Skin of body (tissue), 2 donors: ENCODE results near the gene AZU1. TPM values are rescaled to one million over a fixed set of nuclear protein-coding genes. Genes with fewer than 3 reads are reported as not detected.
A peak's percentile ranks its signal among the peaks of the same experiment; 100 is the strongest.
"Not testable (repeated sequence)": the region's sequence is repeated elsewhere in the genome, so short reads cannot be mapped to it uniquely, and the experiment has no call there.

Source experiments
- DNase-seq: peaks from one replicate; lab custom pipeline; 2025; lab: John Stamatoyannopoulos, UW
- total RNA-seq: library from RNA; depleted of rRNA; stranded (reverse); fragments of >200 nt; gene quantifications from one replicate; pipeline ENCODE4 v1.2.3, GENCODE V29; 2014

Gene AZU1
- total RNA-seq, 1 donor from 2014 or later = 12.8 TPM

- DNase-seq = no peak
Measured at GRCh38 chr19:827314-827709, 325 bp upstream of the AZU1 start.

GRCh38 chr19:829129-829758, 1.6 kb downstream of the AZU1 start:
- no peak for DNase-seq

- DNase-seq = no peak
Measured at GRCh38 chr19:831407-832369, 4.1 kb downstream of the AZU1 start.

GRCh38 chr19:834216-834615, 6.6 kb downstream of the AZU1 start:
- DNase-seq = no peak

- no peak for DNase-seq
Measured at GRCh38 chr19:835210-835810, 7.7 kb downstream of the AZU1 start.

- no peak for DNase-seq
Measured at GRCh38 chr19:840519-841206, 13.0 kb downstream of the AZU1 start, which contains the start of gene PRTN3. Gene PRTN3, plus strand, starts transcription at chr19:840999. Its CDS starts 10 bp downstream, at chr19:841009.

GRCh38 chr19:842802-843179, 15.2 kb downstream of the AZU1 start:
- DNase-seq = not testable (repeated sequence)

- no peak for DNase-seq
Measured at GRCh38 chr19:843180-843835, 15.7 kb downstream of the AZU1 start.

- no peak for DNase-seq
Measured at GRCh38 chr19:843836-844545, 16.4 kb downstream of the AZU1 start.

GRCh38 chr19:844546-844971, 16.9 kb downstream of the AZU1 start:
- DNase-seq = no peak

GRCh38 chr19:845707-846521, 18.3 kb downstream of the AZU1 start:
- no peak for DNase-seq

GRCh38 chr19:848386-848921, 20.8 kb downstream of the AZU1 start:
- DNase-seq = no peak

- DNase-seq = not testable (repeated sequence)
Measured at GRCh38 chr19:849195-849594, 21.6 kb downstream of the AZU1 start.

GRCh38 chr19:850221-850978, 22.8 kb downstream of the AZU1 start:
- DNase-seq = peak; percentile 69

GRCh38 chr19:850979-851335, 23.3 kb downstream of the AZU1 start:
- DNase-seq = no peak

GRCh38 chr19:852136-853013, 24.7 kb downstream of the AZU1 start, which contains the start of gene ELANE:
Gene ELANE, plus strand, starts transcription at chr19:852303. Its CDS starts 26 bp downstream, at chr19:852329.
- no peak for DNase-seq

- no peak for DNase-seq
Measured at GRCh38 chr19:853014-853585, 25.5 kb downstream of the AZU1 start.
